ENCODE measurements around the gene MRPS7. TPM values are rescaled to one million over a fixed set of nuclear protein-coding genes. Genes with fewer than 3 reads are reported as not detected.

The MRPS7 gene
- 10 to 100 TPM; 41.0 to 41.6 TPM for total RNA-seq
- 10 to 100 TPM; 55.8 to 70.4 (median 58.7) TPM for polyA plus RNA-seq (ENCODE audit: insufficient read length in 6 of 6)
- long read RNA-seq, donor 1, transcript MRPS7-201 (5 exons, 1,406 nt), result major isoform, 47 of 94 reads
- long read RNA-seq, donor 1, partial matches to known transcripts, result 41 of 94 reads
- long read RNA-seq, donor 1, other reads (novel, unspliced or antisense), result 0 of 94 reads
- long read RNA-seq, donor 2, transcript MRPS7-201 (5 exons, 1,406 nt), result major isoform, 21 of 59 reads
- long read RNA-seq, donor 2, partial matches to known transcripts, result 33 of 59 reads
- long read RNA-seq, donor 2, other reads (novel, unspliced or antisense), result 0 of 59 reads
- long read RNA-seq, donor 3, transcript MRPS7-201 (5 exons, 1,406 nt), result major isoform, 44 of 55 reads
- long read RNA-seq, donor 3, partial matches to known transcripts, result 0 of 55 reads
- long read RNA-seq, donor 3, other reads (novel, unspliced or antisense), result 5 of 55 reads
- long read RNA-seq, donor 4, transcript MRPS7-201 (5 exons, 1,406 nt), result major isoform, 68 of 81 reads
- long read RNA-seq, donor 4, partial matches to known transcripts, result 2 of 81 reads
- long read RNA-seq, donor 4, other reads (novel, unspliced or antisense), result 8 of 81 reads
- long read RNA-seq, donor 5, transcript MRPS7-201 (5 exons, 1,406 nt), result major isoform, 59 of 93 reads
- long read RNA-seq, donor 5, partial matches to known transcripts, result 30 of 93 reads
- long read RNA-seq, donor 5, other reads (novel, unspliced or antisense), result 0 of 93 reads
- long read RNA-seq, donor 6, transcript MRPS7-201 (5 exons, 1,406 nt), result major isoform, 62 of 70 reads
- long read RNA-seq, donor 6, partial matches to known transcripts, result 5 of 70 reads
- long read RNA-seq, donor 6, other reads (novel, unspliced or antisense), result 0 of 70 reads
- long read RNA-seq, donor 7, transcript MRPS7-201 (5 exons, 1,406 nt), result major isoform, 32 of 34 reads
- long read RNA-seq, donor 7, partial matches to known transcripts, result 0 of 34 reads
- long read RNA-seq, donor 7, other reads (novel, unspliced or antisense), result 0 of 34 reads
- long read RNA-seq, donor 8, transcript MRPS7-203 (4 exons, 1,638 nt), result minor isoform, 6 of 29 reads
- long read RNA-seq, donor 8, transcript MRPS7-201 (5 exons, 1,406 nt), result major isoform, 21 of 29 reads
- long read RNA-seq, donor 8, partial matches to known transcripts, result 0 of 29 reads
- long read RNA-seq, donor 8, other reads (novel, unspliced or antisense), result 0 of 29 reads
- long read RNA-seq, donor 9, result 0 reads
- long read RNA-seq, donor 10, transcript MRPS7-203 (4 exons, 1,638 nt), result minor isoform, 7 of 172 reads
- long read RNA-seq, donor 10, transcript MRPS7-201 (5 exons, 1,406 nt), result major isoform, 155 of 172 reads
- long read RNA-seq, donor 10, partial matches to known transcripts, result 0 of 172 reads
- long read RNA-seq, donor 10, other reads (novel, unspliced or antisense), result 10 of 172 reads
- long read RNA-seq, donor 11, result 0 reads
- long read RNA-seq, donor 12, transcript MRPS7-201 (5 exons, 1,406 nt), result major isoform, 23 of 26 reads
- long read RNA-seq, donor 12, partial matches to known transcripts, result 0 of 26 reads
- long read RNA-seq, donor 12, other reads (novel, unspliced or antisense), result 0 of 26 reads

DNA sequence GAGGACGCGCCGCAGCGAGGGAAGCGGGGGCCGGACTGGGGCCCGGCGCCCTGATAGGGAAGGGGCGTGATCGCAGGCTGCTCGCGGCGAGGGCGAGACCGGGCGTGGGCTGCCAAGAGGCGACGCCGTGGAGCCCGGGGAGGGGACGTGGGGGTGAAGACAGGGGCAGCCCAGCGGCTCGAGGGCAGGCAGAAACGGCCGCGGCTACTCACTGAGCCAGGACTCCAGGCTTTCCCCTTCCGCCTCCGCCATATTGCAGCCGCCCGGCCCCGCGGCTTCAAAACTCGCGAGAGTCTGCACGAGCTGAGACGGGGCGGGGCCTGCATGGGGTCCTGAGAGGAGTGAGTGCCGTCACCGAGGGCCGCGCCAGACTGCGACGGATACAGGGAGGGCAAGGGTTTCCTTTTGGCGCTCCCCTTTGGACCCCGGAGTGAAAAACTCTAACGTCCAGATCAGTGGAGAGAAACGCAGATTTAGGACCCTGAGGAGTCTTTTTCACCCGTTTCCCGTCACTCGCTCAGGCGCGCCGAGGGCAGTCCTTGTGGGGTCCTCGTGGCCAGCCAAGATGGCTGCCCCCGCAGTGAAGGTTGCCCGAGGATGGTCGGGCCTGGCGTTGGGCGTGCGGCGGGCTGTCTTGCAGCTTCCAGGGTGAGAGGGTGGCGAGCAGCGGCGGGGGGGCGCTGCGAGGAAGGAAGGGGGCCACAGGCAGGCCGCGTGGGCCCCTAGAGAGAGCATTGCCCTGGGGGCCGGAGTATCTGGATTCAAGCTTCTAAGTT lies at the start of gene MRPS7, which contains the start of gene GGA3:
Gene MRPS7, plus strand, starts transcription at position 544 of the 776 bp plus-strand sequence. Its CDS starts 22 bp downstream, at position 566.
Gene GGA3, minus strand, starts transcription at position 271 of the 776 bp plus-strand sequence. Its CDS starts 19 bp downstream, at position 252.
- TF ChIP-seq, protein P1, sequence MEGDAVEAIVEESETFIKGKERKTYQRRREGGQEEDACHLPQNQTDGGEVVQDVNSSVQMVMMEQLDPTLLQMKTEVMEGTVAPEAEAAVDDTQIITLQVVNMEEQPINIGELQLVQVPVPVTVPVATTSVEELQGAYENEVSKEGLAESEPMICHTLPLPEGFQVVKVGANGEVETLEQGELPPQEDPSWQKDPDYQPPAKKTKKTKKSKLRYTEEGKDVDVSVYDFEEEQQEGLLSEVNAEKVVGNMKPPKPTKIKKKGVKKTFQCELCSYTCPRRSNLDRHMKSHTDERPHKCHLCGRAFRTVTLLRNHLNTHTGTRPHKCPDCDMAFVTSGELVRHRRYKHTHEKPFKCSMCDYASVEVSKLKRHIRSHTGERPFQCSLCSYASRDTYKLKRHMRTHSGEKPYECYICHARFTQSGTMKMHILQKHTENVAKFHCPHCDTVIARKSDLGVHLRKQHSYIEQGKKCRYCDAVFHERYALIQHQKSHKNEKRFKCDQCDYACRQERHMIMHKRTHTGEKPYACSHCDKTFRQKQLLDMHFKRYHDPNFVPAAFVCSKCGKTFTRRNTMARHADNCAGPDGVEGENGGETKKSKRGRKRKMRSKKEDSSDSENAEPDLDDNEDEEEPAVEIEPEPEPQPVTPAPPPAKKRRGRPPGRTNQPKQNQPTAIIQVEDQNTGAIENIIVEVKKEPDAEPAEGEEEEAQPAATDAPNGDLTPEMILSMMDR (IDR thresholded peaks at IDR 0.05), result no peak
- peak; percentile 98 for ATAC-seq
- Histone ChIP-seq H3K4me1 (peaks cover 19 to 63% of the 10 kb centered on the region in 2 donors), H3K9me3 (no peaks in the 10 kb centered on the region), H3K27me3 (no peaks in the 10 kb centered on the region), H3K27ac (peak within 1 kb of the TSS; percentile 93 to 97), H3K36me3 (peaks cover 0 to 34% of the 10 kb centered on the region in 2 donors), H3K4me3 (peak within 1 kb of the TSS; percentile 98)
- peak; percentile 96 to 98 (median 96) for DNase-seq
- intact Hi-C loops (cut with DNase I), result no loop called here

DNA sequence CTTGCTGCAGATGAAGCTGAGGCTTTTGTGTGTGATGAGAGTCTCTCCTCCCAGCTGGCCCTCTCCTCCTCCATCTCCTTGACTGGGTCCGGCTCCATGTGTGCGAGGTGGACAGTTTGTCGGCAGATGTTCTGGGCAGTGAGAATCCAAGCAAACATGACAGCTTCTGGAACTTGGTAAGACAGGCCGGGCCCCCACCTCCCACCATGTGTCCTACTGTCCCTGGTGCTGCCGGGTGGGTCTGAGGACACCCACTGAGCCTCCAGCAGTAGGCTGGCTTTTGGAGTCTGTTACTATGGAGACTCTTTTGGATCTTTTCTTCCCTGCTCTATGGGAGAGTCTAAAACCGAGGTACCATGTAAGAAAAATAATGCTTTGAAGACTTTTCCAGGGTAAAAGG lies 43.5 kb upstream of the MRPS7 start:
- DNase-seq, result no peak
- Histone ChIP-seq H3K36me3 (peaks cover 0 to 100% of the 10 kb centered on the region in 2 donors), H3K27me3 (no peaks in the 10 kb centered on the region), H3K4me1 (no peaks in the 10 kb centered on the region), H3K4me3 (no peak overlapping the region), H3K9me3 (no peaks in the 10 kb centered on the region), H3K27ac (no peak overlapping the region)
- ATAC-seq, result no peak
- TF ChIP-seq, protein P1 (IDR thresholded peaks at IDR 0.05), result no peak
- intact Hi-C loops (cut with DNase I), result no loop called here

DNA sequence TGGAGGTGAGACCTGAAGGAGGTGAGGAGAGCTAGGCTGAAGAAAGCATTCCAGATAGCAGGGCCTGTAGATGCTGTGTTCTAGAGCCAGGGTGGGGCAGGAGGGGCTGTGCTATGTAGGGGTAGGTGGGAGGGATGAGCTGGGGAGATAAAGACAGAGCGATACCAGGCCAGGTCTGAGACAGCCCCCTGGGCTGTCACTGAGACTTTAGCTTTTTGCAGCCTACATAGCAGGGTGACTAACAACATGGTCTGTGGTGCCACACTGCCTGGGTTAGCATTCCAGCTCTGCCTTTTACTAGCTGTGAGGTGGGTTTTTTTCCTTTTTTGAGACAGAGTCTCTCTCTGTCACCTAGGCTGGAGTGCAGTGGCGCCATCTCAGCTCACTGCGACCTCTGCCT lies 41.9 kb upstream of the MRPS7 start:
- Histone ChIP-seq H3K36me3 (peaks cover 0 to 99% of the 10 kb centered on the region in 2 donors), H3K4me1 (no peaks in the 10 kb centered on the region), H3K9me3 (no peaks in the 10 kb centered on the region), H3K27ac (no peak overlapping the region), H3K27me3 (no peaks in the 10 kb centered on the region), H3K4me3 (no peak overlapping the region)
- ATAC-seq (no peak), DNase-seq (no peak)
- TF ChIP-seq, protein P1 (IDR thresholded peaks at IDR 0.05), result no peak
- intact Hi-C loops (cut with DNase I), result no loop called here

DNA sequence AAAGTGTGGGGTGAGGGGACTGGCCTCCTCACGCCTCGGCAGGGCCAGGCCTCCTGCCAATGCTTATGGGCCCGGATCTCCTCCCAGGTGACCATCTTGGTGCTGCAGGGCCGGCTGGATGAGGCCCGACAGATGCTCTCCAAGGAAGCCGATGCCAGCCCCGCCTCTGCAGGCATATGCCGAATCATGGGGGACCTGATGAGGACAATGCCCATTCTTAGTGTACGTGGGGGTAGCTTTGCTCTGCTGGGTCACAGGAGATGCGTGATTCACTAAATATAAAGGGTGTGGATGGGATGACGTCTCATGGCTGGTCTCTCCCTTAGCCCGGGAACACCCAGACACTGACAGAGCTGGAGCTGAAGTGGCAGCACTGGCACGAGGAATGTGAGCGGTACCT lies 36.7 kb upstream of the MRPS7 start:
- DNase-seq, result no peak
- H3K4me1 ChIP-seq, result peaks cover 0 to 25% of the 10 kb centered on the region in 2 donors
- H3K4me3 ChIP-seq, result no peak overlapping the region
- no peaks in the 10 kb centered on the region for H3K9me3 ChIP-seq
- TF ChIP-seq, protein P1 (IDR thresholded peaks at IDR 0.05), result no peak
- intact Hi-C loops (cut with DNase I), result no loop called here
- H3K36me3 ChIP-seq, result peaks cover 0 to 80% of the 10 kb centered on the region in 2 donors
- no peak for ATAC-seq
- H3K27ac ChIP-seq, result no peak overlapping the region
- H3K27me3 ChIP-seq, result no peaks in the 10 kb centered on the region
